K562 (cell line): Measurements from ENCODE around the gene SLC22A7. TPM values are rescaled to one million over a fixed set of nuclear protein-coding genes. Genes with fewer than 3 reads are reported as not detected.

Experiments used
- HIVEP1 ChIP-seq: fragments of 250-450 bp; sonication (Bioruptor Pico); IDR thresholded peaks from 2 replicates; pipeline ENCODE4 v1.4.0; 2020; ENCODE audit warnings: mild to moderate bottlenecking
- IRF2 ChIP-seq: sonication (generic); formaldehyde crosslinking; IDR thresholded peaks from 2 replicates; pipeline ENCODE4 v1.8.1; 2022; ENCODE audit warnings: mild to moderate bottlenecking, missing genetic modification reagents
- KAT8 ChIP-seq: fragments of 450-650 bp; IDR thresholded peaks from 2 replicates; pipeline ENCODE4 v1.6.1; 2016; ENCODE audit warnings: low read depth, mild to moderate bottlenecking
- MCM5 ChIP-seq: fragments of 450-650 bp; IDR thresholded peaks from 2 replicates; pipeline ENCODE4 v1.6.1; 2016; ENCODE audit warnings: low read depth
- NFE2L1 ChIP-seq: fragments of 450-650 bp; IDR thresholded peaks from 2 replicates; pipeline ENCODE4 v1.6.1; 2016; ENCODE audit warnings: missing genetic modification characterization, low read depth, mild to moderate bottlenecking, missing compliant biosample characterization, moderate library complexity, borderline replicate concordance
- NFIC ChIP-seq: fragments of 450-650 bp; IDR thresholded peaks from 2 replicates; pipeline ENCODE4 v1.6.1; 2017; ENCODE audit warnings: mild to moderate bottlenecking, inconsistent platforms
- STAT5A ChIP-seq: IDR thresholded peaks from 2 replicates; pipeline ENCODE4 v1.6.1; 2012; ENCODE audit warnings: low read length, inconsistent platforms, borderline replicate concordance
- TFAM ChIP-seq: fragments of 250-450 bp; sonication (Bioruptor Pico); conservative IDR thresholded peaks from 2 replicates; pipeline ENCODE4 v1.5.0; 2021; ENCODE audit warnings: mild to moderate bottlenecking, moderate library complexity
- ZBTB12 ChIP-seq: fragments of 250-450 bp; sonication (Bioruptor Pico); IDR thresholded peaks from 2 replicates; pipeline ENCODE4 v1.4.0; 2020
- ZNF324 ChIP-seq: fragments of 250-450 bp; sonication (Bioruptor Pico); IDR thresholded peaks from 2 replicates; pipeline ENCODE4 v1.4.0; 2020; ENCODE audit warnings: mild to moderate bottlenecking
- polyA plus RNA-seq, 8 experiments: library from polyadenylated mRNA; depleted of rRNA in 4 of 8; stranded (reverse) in 5 of 8; unstranded in 3 of 8; fragments of >200 nt; fragmentation: Nextera tagmentation in 2 of 8; fragmentation: Illumina TruSeq in 1 of 8; extraction: Ambion mirVana in 2 of 8; extraction: Trizol in 1 of 8; gene quantifications; 2 replicates each; pipeline versions ENCODE4 v1.2.1 to v1.2.3, GENCODE V29; 2011 to 2014; ENCODE audit warnings: inconsistent platforms in 1 of 8, missing spikeins in 1 of 8
- total RNA-seq, 7 experiments: library from RNA; depleted of rRNA in 6 of 7; stranded (reverse); fragments of >200 nt in 6 of 7; fragmentation: Illumina TruSeq in 2 of 7; extraction: Trizol in 2 of 7; gene quantifications; 2 replicates each; pipeline versions ENCODE4 v1.2.1 to v1.2.3, GENCODE V29; 2011 to 2021; ENCODE audit warnings: low replicate concordance in 1 of 7
- TF ChIP-seq, protein P1 (sequence below): fragments of 150-350 bp; conservative IDR thresholded peaks from 2 replicates; pipeline ENCODE4 v1.6.1; 2014; ENCODE audit warnings: low read length
- TF ChIP-seq, protein P2 (sequence below): fragments of 450-650 bp; formaldehyde crosslinking; IDR thresholded peaks from 2 replicates; pipeline ENCODE4 v1.4.0; 2020; ENCODE audit warnings: mild to moderate bottlenecking, moderate library complexity
- TF ChIP-seq, protein P3 (sequence below), 2 experiments: fragments of 450-650 bp; IDR thresholded peaks; 2 replicates each; pipeline ENCODE4 v1.6.1; 2018; ENCODE audit warnings: mild to moderate bottlenecking in 2 of 2, low read depth in 1 of 2; ENCODE audit not compliant: partially characterized antibody in 2 of 2
- TF ChIP-seq, protein P4 (sequence below): sonication (generic); formaldehyde crosslinking; IDR thresholded peaks from 2 replicates; pipeline ENCODE4 v1.8.1; 2023; ENCODE audit warnings: mild to moderate bottlenecking, missing genetic modification reagents

SLC22A7 gene
- total and polyA plus RNA-seq, 9 of the 15 experiments (the other 6 are each of a cell fraction or from before 2014, with no cell fraction given): not detected

- TF ChIP-seq, protein P1, sequence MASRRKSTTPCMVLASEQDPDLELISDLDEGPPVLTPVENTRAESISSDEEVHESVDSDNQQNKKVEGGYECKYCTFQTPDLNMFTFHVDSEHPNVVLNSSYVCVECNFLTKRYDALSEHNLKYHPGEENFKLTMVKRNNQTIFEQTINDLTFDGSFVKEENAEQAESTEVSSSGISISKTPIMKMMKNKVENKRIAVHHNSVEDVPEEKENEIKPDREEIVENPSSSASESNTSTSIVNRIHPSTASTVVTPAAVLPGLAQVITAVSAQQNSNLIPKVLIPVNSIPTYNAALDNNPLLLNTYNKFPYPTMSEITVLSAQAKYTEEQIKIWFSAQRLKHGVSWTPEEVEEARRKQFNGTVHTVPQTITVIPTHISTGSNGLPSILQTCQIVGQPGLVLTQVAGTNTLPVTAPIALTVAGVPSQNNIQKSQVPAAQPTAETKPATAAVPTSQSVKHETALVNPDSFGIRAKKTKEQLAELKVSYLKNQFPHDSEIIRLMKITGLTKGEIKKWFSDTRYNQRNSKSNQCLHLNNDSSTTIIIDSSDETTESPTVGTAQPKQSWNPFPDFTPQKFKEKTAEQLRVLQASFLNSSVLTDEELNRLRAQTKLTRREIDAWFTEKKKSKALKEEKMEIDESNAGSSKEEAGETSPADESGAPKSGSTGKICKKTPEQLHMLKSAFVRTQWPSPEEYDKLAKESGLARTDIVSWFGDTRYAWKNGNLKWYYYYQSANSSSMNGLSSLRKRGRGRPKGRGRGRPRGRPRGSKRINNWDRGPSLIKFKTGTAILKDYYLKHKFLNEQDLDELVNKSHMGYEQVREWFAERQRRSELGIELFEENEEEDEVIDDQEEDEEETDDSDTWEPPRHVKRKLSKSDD: no peak
- TF ChIP-seq NFE2L1 (tag) (peak; percentile 87), ZNF324 (CRISPR knock-in tag) (no peak), NFIC (no peak), MCM5 (no peak), IRF2 (CRISPR knock-in tag) (no peak), KAT8 (no peak), ZBTB12 (CRISPR knock-in tag) (no peak), STAT5A (no peak), HIVEP1 (CRISPR knock-in tag) (no peak), TFAM (CRISPR knock-in tag) (no peak)
- TF ChIP-seq, protein P2, sequence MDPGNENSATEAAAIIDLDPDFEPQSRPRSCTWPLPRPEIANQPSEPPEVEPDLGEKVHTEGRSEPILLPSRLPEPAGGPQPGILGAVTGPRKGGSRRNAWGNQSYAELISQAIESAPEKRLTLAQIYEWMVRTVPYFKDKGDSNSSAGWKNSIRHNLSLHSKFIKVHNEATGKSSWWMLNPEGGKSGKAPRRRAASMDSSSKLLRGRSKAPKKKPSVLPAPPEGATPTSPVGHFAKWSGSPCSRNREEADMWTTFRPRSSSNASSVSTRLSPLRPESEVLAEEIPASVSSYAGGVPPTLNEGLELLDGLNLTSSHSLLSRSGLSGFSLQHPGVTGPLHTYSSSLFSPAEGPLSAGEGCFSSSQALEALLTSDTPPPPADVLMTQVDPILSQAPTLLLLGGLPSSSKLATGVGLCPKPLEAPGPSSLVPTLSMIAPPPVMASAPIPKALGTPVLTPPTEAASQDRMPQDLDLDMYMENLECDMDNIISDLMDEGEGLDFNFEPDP (CRISPR knock-in tag): no peak
- TF ChIP-seq, protein P3, sequence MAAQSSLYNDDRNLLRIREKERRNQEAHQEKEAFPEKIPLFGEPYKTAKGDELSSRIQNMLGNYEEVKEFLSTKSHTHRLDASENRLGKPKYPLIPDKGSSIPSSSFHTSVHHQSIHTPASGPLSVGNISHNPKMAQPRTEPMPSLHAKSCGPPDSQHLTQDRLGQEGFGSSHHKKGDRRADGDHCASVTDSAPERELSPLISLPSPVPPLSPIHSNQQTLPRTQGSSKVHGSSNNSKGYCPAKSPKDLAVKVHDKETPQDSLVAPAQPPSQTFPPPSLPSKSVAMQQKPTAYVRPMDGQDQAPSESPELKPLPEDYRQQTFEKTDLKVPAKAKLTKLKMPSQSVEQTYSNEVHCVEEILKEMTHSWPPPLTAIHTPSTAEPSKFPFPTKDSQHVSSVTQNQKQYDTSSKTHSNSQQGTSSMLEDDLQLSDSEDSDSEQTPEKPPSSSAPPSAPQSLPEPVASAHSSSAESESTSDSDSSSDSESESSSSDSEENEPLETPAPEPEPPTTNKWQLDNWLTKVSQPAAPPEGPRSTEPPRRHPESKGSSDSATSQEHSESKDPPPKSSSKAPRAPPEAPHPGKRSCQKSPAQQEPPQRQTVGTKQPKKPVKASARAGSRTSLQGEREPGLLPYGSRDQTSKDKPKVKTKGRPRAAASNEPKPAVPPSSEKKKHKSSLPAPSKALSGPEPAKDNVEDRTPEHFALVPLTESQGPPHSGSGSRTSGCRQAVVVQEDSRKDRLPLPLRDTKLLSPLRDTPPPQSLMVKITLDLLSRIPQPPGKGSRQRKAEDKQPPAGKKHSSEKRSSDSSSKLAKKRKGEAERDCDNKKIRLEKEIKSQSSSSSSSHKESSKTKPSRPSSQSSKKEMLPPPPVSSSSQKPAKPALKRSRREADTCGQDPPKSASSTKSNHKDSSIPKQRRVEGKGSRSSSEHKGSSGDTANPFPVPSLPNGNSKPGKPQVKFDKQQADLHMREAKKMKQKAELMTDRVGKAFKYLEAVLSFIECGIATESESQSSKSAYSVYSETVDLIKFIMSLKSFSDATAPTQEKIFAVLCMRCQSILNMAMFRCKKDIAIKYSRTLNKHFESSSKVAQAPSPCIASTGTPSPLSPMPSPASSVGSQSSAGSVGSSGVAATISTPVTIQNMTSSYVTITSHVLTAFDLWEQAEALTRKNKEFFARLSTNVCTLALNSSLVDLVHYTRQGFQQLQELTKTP (IDR thresholded peaks at IDR 0.05; ENCODE audit: low read depth in 1 of 2, partially characterized antibody in 2 of 2): no peak
- TF ChIP-seq, protein P4, sequence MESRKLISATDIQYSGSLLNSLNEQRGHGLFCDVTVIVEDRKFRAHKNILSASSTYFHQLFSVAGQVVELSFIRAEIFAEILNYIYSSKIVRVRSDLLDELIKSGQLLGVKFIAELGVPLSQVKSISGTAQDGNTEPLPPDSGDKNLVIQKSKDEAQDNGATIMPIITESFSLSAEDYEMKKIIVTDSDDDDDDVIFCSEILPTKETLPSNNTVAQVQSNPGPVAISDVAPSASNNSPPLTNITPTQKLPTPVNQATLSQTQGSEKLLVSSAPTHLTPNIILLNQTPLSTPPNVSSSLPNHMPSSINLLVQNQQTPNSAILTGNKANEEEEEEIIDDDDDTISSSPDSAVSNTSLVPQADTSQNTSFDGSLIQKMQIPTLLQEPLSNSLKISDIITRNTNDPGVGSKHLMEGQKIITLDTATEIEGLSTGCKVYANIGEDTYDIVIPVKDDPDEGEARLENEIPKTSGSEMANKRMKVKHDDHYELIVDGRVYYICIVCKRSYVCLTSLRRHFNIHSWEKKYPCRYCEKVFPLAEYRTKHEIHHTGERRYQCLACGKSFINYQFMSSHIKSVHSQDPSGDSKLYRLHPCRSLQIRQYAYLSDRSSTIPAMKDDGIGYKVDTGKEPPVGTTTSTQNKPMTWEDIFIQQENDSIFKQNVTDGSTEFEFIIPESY (CRISPR knock-in tag): no peak
These were observed 12.6 kb downstream of the SLC22A7 start (continued) for GRCh38 chr6:43310624-43311023.
